H1 (cell line): ENCODE data around the gene FBLIM1. TPM values are rescaled to one million over a fixed set of nuclear protein-coding genes. Genes with fewer than 3 reads are reported as not detected.

Experiments used
- CBX5 ChIP-seq: fragments of 300-800, 300-1000 bp; sonication (generic); IDR thresholded peaks from 2 replicates; pipeline ENCODE4 v1.7.1; 2016; ENCODE audit warnings: antibody characterized with exemption, low read length, low read depth
- HDAC2 ChIP-seq, 2 experiments: fragments of 300-600 bp in 1 of 2; sonication (generic) in 1 of 2; IDR thresholded peaks; 2 replicates each; pipeline ENCODE4 v1.6.1; 2011 to 2012; ENCODE audit warnings: low read depth in 2 of 2, low read length in 2 of 2, mild to moderate bottlenecking in 2 of 2, moderate library complexity in 2 of 2, borderline replicate concordance in 1 of 2, inconsistent platforms in 1 of 2
- RAD21 ChIP-seq, 2 experiments: IDR thresholded peaks in 1 of 2; conservative IDR thresholded peaks in 1 of 2; 2 replicates each; pipeline ENCODE4 v1.6.1; 2011; ENCODE audit warnings: low read depth in 2 of 2, low read length in 2 of 2, improper control_type of control experiment in 1 of 2, inconsistent platforms in 1 of 2, mild to moderate bottlenecking in 1 of 2, moderate library complexity in 1 of 2
- RXRA ChIP-seq: IDR thresholded peaks from 2 replicates; pipeline ENCODE4 v1.6.1; 2011; ENCODE audit warnings: low read depth, mild to moderate bottlenecking, low read length, moderate library complexity; ENCODE audit not compliant: insufficient read depth
- SIN3A ChIP-seq, 2 experiments: IDR thresholded peaks in 1 of 2; conservative IDR thresholded peaks in 1 of 2; 2 replicates each; pipeline ENCODE4 v1.6.1; 2011 to 2012; ENCODE audit warnings: low read length in 2 of 2, improper control_type of control experiment in 1 of 2, low read depth in 1 of 2, mild to moderate bottlenecking in 1 of 2
- SIX5 ChIP-seq: IDR thresholded peaks from 2 replicates; pipeline ENCODE4 v1.6.1; 2011; ENCODE audit warnings: mild to moderate bottlenecking, low read depth, low read length
- TCF12 ChIP-seq: IDR thresholded peaks from 2 replicates; pipeline ENCODE4 v1.6.1; 2011; ENCODE audit warnings: low read depth, mild to moderate bottlenecking, low read length
- ZNF274 ChIP-seq: IDR thresholded peaks from 2 replicates; pipeline ENCODE4 v1.7.0; 2012; ENCODE audit warnings: low read length, borderline replicate concordance; ENCODE audit errors: extremely low read depth
- polyA plus RNA-seq, 7 experiments: library from polyadenylated mRNA; depleted of rRNA in 3 of 7; stranded (reverse) in 5 of 7; unstranded in 2 of 7; fragments of >200 nt in 5 of 7; fragments of 200-250 nt in 2 of 7; gene quantifications; 1 replicate in 5 of 7; 2 replicates in 1 of 7; 4 replicates in 1 of 7; pipeline versions ENCODE4 v1.2.1 to v1.2.3, GENCODE V29; 2011 to 2013; ENCODE audit warnings: missing spikeins in 2 of 7, mixed read lengths in 2 of 7
- total RNA-seq: library from RNA; stranded (reverse); fragmentation: NEBNext Ultra II Directional; extraction: Animal tissue kit (Norgen Biotek cat#: 25700); gene quantifications from 2 replicates; pipeline ENCODE4 v1.2.1, GENCODE V29; 2021

The FBLIM1 gene
- total and polyA plus RNA-seq, 2 of the 8 experiments (the other 6 are each of a cell fraction or from before 2014, with no cell fraction given) = 66.6 to 66.7 TPM

DNA sequence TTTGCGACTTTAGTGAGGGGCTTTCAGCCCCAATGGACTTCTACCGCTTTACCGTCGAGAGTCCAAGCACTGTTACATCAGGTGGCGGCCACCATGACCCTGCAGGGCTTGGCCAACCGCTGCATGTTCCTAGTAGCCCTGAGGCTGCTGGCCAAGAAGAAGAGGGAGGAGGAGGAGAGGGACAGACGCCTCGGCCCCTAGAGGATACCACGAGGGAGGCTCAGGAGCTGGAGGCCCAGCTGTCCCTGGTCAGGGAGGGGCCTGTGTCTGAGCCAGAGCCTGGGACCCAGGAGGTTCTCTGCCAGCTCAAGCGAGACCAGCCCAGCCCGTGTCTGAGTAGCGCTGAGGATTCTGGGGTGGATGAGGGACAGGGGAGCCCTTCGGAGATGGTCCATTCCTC is 31.2 kb upstream of the FBLIM1 start (continued):
- TF ChIP-seq CBX5 = no peak
- TF ChIP-seq TCF12 = no peak
- no peak for TF ChIP-seq RAD21 (IDR thresholded peaks at IDR 0.05 in 1 of 2, conservative IDR thresholded peaks at IDR 0.05 in 1 of 2; ENCODE audit: low read depth in 2 of 2, low read length in 2 of 2)
- TF ChIP-seq SIN3A (conservative IDR thresholded peaks at IDR 0.05 in 1 of 2, IDR thresholded peaks at IDR 0.05 in 1 of 2; ENCODE audit: low read depth in 1 of 2, low read length in 2 of 2) = no peak
- no peak for TF ChIP-seq HDAC2 (IDR thresholded peaks at IDR 0.05; ENCODE audit: borderline replicate concordance in 1 of 2, low read depth in 2 of 2, low read length in 2 of 2)
- TF ChIP-seq ZNF274 = no peak
- TF ChIP-seq SIX5 = no peak
- TF ChIP-seq RXRA = no peak
- TF ChIP-seq, all 59 proteins: peak for 0
